HCT116 (cell line): ENCODE results near the gene SHROOM3.

Experiments
- CBX3 ChIP-seq: IDR thresholded peaks from 2 replicates; pipeline ENCODE4 v1.6.1; 2012; ENCODE audit warnings: low read depth
- CTCF ChIP-seq, 3 experiments: fragments of 200-600 bp in 1 of 3; sonication (generic) in 1 of 3; IDR thresholded peaks in 2 of 3; conservative IDR thresholded peaks in 1 of 3; 2 replicates each; pipeline ENCODE4 v1.5.1; 2012 to 2017; ENCODE audit warnings: low read depth in 2 of 3, low read length in 2 of 3, antibody characterized with exemption in 1 of 3, borderline replicate concordance in 1 of 3, control low read depth in 1 of 3, mild to moderate bottlenecking in 1 of 3, mixed read lengths in 1 of 3, mixed run types in 1 of 3, moderate library complexity in 1 of 3; ENCODE audit not compliant: insufficient read depth in 1 of 3
- EZH2 ChIP-seq: fragments of 200-600 bp; sonication (generic); IDR thresholded peaks from 2 replicates; pipeline ENCODE4 v1.6.1; 2017; ENCODE audit warnings: antibody characterized with exemption, mixed run types
- EZH2phosphoT487 ChIP-seq: fragments of 200-600 bp; IDR thresholded peaks from 2 replicates; pipeline ENCODE4 v1.6.1; 2018; ENCODE audit warnings: antibody characterized with exemption, borderline replicate concordance
- FOSL1 ChIP-seq: IDR thresholded peaks from 2 replicates; pipeline ENCODE4 v1.6.1; 2012; ENCODE audit warnings: low read depth
- JUND ChIP-seq: IDR thresholded peaks from 2 replicates; pipeline ENCODE4 v1.6.1; 2012
- POLR2A ChIP-seq: IDR thresholded peaks from 2 replicates; pipeline ENCODE4 v1.7.0; 2011; ENCODE audit warnings: borderline replicate concordance; ENCODE audit not compliant: insufficient read depth, insufficient read length; ENCODE audit errors: extremely low read depth
- POLR2AphosphoS5 ChIP-seq: IDR thresholded peaks from 2 replicates; pipeline ENCODE4 v1.6.1; 2011; ENCODE audit warnings: mild to moderate bottlenecking, low read depth, low read length, moderate library complexity
- RAD21 ChIP-seq: IDR thresholded peaks from 2 replicates; pipeline ENCODE4 v1.6.1; 2012; ENCODE audit warnings: low read depth, mild to moderate bottlenecking
- REST ChIP-seq: IDR thresholded peaks from 2 replicates; pipeline ENCODE4 v1.6.1; 2012; ENCODE audit warnings: low read depth
- ZFX ChIP-seq: fragments of 450-650 bp; IDR thresholded peaks from 2 replicates; pipeline ENCODE4 v1.6.1; 2017
- ZNF274 ChIP-seq: fragments of 200-500 bp; sonication (Bioruptor generic); IDR thresholded peaks from 2 replicates; pipeline ENCODE4 v1.6.1; 2014; ENCODE audit warnings: mild to moderate bottlenecking, low read depth, low read length, inconsistent platforms
- TF ChIP-seq, protein P1 (sequence below): IDR thresholded peaks from 2 replicates; pipeline ENCODE4 v1.6.1; 2011; ENCODE audit warnings: mild to moderate bottlenecking, low read length, moderate library complexity; ENCODE audit not compliant: insufficient replicate concordance; ENCODE audit errors: extremely low read depth

DNA sequence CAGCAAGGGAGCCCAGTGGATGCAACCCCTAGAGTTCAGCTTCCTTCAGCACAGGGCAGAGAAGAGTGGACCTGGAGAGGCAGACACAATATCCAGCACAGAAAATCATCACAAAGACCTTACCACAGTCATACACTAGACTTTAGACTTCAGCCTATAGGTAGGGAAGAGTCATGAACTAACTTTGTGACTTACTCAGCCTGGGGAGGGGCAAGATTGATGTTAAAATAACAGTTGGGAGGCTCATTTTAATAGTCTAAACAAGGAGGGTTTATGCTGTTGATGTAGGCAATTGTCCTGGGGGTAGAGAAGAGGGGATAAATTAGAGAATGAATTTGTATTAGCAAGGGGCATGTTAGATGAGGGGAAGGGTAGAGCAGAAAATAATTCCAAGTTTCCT lies 338.7 kb downstream of the SHROOM3 start:
- TF ChIP-seq POLR2A, result no peak
- no peak for TF ChIP-seq CTCF (IDR thresholded peaks at IDR 0.05 in 2 of 3, conservative IDR thresholded peaks at IDR 0.05 in 1 of 3; ENCODE audit: borderline replicate concordance in 1 of 3, insufficient read depth in 1 of 3, low read depth in 2 of 3, low read length in 2 of 3)
- TF ChIP-seq CBX3, result no peak
- no peak for TF ChIP-seq ZFX
- TF ChIP-seq EZH2, result no peak
- TF ChIP-seq JUND, result no peak
- no peak for TF ChIP-seq POLR2AphosphoS5
- no peak for TF ChIP-seq EZH2phosphoT487
- no peak for TF ChIP-seq ZNF274
- TF ChIP-seq RAD21, result no peak
- TF ChIP-seq, protein P1, sequence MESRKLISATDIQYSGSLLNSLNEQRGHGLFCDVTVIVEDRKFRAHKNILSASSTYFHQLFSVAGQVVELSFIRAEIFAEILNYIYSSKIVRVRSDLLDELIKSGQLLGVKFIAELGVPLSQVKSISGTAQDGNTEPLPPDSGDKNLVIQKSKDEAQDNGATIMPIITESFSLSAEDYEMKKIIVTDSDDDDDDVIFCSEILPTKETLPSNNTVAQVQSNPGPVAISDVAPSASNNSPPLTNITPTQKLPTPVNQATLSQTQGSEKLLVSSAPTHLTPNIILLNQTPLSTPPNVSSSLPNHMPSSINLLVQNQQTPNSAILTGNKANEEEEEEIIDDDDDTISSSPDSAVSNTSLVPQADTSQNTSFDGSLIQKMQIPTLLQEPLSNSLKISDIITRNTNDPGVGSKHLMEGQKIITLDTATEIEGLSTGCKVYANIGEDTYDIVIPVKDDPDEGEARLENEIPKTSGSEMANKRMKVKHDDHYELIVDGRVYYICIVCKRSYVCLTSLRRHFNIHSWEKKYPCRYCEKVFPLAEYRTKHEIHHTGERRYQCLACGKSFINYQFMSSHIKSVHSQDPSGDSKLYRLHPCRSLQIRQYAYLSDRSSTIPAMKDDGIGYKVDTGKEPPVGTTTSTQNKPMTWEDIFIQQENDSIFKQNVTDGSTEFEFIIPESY, result no peak
- no peak for TF ChIP-seq REST
- no peak for TF ChIP-seq FOSL1
